Activated CD8-positive, alpha-beta memory T cell treated with anti-CD3 and anti-CD28 coated beads, Interleukin-2, amount 50 U/mL, for 24 hours (primary cell): ENCODE measurements around the gene GNGT1.

Experiments used
- DNase-seq: peaks from one replicate; pipeline ENCODE4 v3.0.0-alpha.2; 2020; ENCODE audit errors: extremely low read depth

The GNGT1 gene

DNA sequence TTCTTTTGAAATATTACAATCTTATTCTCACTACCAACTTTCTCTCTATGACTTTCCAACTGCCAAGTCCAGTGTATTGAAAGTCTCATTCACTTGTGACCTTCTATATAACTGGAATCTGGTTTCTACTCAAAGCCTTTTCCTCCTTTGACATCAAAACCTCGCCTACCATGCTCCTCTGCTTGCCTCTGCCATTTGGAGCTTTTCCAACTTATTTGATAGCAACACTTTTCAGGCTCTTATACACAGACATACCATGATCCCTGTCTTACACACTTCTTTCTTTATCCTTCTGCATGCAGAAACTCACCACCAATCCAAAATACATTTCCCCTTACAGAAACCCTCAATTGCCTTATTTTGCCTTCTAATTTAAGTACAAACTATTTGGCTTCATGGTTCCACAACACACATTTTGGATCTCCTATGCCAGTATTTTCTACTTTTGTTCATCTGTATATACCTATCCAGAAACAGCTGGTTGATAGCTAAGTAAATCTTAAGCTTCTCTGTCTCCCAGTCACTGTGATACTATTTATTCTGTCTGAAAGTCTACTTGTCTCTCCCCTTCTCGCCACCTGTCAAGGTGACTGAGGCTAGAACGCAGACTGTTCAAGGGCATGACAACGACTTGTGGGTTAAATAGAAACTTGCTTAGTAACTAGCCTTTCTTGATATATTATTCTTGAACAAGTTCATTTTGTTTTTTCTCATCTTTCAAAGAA is 37.6 kb downstream of the GNGT1 start:
- no peak for DNase-seq

DNA sequence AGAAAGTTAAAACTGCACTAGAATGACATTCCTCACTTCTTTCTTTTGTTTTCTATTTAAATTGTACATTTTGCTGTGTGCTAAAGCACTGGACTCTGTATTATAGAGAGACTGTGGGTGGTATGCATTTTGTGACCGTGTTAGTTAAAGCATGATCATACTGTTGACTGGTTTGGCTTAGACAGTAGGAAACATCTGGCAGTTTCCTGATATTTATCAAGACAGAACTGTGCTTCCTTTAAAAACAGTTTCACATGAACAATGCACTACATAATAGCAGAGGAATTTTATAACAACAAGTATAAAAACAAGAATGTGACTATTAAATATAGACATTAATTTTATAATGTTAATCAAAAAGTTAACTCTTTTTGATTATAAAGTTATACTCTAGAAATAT is 38.3 kb downstream of the GNGT1 start:
- DNase-seq = no peak

- no peak for DNase-seq
Measured at GRCh38 chr7:93945083-93945482, 38.7 kb downstream of the GNGT1 start.

GRCh38 chr7:93945756-93946535 is 39.6 kb downstream of the GNGT1 start:
- no peak for DNase-seq

- no peak for DNase-seq
Measured at GRCh38 chr7:93948106-93948505, 41.7 kb downstream of the GNGT1 start.

- no peak for DNase-seq
Measured at GRCh38 chr7:93948873-93949272, 42.5 kb downstream of the GNGT1 start.

DNA sequence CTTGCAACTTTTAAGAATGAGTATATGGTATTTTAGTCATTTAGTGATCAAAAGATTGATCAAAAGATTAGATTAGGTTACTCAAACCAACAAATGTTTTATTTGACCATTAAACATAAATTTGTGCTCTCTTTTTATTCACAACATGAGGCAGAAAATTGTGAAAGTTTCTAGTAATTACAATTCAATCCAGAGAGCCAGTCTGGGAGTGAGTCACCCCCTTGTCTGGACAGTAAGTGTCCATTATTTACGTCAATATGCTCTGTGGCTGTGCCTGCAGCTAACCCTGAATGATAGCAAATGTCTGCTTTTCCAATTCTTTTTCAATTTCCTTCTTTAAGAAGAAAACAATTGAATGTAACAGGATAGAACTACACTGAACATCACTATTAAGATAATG is 43.1 kb downstream of the GNGT1 start:
- no peak for DNase-seq

DNA sequence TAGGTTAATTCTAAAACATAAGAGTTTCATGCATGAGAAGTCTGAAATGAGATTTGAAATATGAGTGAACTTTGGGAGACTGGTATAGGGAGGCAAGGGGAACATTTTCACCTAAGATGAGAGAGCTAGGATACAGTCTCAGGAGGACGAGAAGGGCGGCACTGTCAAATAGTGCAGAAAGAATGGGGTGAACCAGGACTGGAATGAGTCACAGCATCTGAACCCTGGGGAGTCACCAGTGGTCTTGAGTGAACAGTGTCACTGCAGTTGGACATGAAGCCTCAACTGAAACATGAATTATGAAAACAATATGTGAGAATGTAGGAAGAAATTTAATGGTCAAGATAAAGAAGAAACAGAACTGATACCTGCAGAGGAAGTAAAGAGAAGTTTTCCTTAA is 48.9 kb downstream of the GNGT1 start:
- DNase-seq = no peak

DNA sequence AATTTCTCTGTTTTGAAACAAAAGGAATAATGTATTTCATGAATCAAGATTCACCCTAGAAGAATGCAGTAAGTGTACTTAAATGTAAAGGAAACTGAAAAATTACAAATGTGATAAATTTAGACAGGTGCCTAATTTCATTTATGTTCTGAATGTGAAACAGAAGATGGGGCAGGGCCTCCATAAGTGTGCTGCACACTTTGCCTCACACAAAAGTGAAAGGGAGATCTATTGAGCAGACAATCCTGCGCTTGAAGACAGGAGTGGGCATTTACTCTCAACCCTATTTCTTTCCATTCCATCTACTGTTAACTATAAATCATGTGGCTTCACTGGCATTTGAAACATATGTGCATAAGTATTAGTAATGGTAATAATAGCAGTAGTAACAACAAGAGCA is 51.4 kb downstream of the GNGT1 start:
- DNase-seq = no peak

- DNase-seq = no peak
Measured at GRCh38 chr7:93958216-93958615, 51.8 kb downstream of the GNGT1 start.

GRCh38 chr7:93958651-93959050 is 52.3 kb downstream of the GNGT1 start:
- no peak for DNase-seq
